Astrocyte of the cerebellum (primary cell): ENCODE data around the gene CCKAR.

Source experiments
- DNase-seq: peaks from one replicate; pipeline ENCODE4 v3.0.0-alpha.2; 2011; ENCODE audit warnings: low read depth
- H3K4me3 ChIP-seq: 2 replicates; pipeline ENCODE4 v1.5.1; 2011; ENCODE audit warnings: mild to moderate bottlenecking, low read depth, low read length, moderate library complexity
- CTCF ChIP-seq: IDR thresholded peaks from 2 replicates; pipeline ENCODE4 v1.5.1; 2012; ENCODE audit warnings: low read length, low read depth, moderate library complexity, mild to moderate bottlenecking; ENCODE audit errors: missing control alignments
- in situ Hi-C: cut with HindIII; loops from 2 replicates; pipeline ENCODE4 v1.10.0; 2017; ENCODE audit warnings: low sequenced_read_pairs

Gene CCKAR

GRCh38 chr4:26490111-26490959 is at the start of gene CCKAR:
TSS of gene CCKAR (minus strand) at chr4:26490484. CDS start at chr4:26490267, 217 bp downstream.
- no peak for TF ChIP-seq CTCF
- in situ Hi-C loops, result no loop called here
- peak; percentile 24 for DNase-seq
- H3K4me3 ChIP-seq, result no peak within 1 kb of the TSS

- in situ Hi-C loops, result no loop called here
- TF ChIP-seq CTCF, result no peak
- no peak overlapping the region for H3K4me3 ChIP-seq
- DNase-seq, result no peak
Measured at GRCh38 chr4:26533685-26534084, 43.4 kb upstream of the CCKAR start.

GRCh38 chr4:26531491-26532116 is 41.3 kb upstream of the CCKAR start:
- in situ Hi-C loops, result no loop called here
- H3K4me3 ChIP-seq, result no peak overlapping the region
- TF ChIP-seq CTCF, result no peak
- no peak for DNase-seq

- no peak overlapping the region for H3K4me3 ChIP-seq
- TF ChIP-seq CTCF, result no peak
- no peak for DNase-seq
- in situ Hi-C loops, result no loop called here
Measured at GRCh38 chr4:26530099-26530498, 39.8 kb upstream of the CCKAR start.

GRCh38 chr4:26529479-26529878 is 39.2 kb upstream of the CCKAR start:
- H3K4me3 ChIP-seq, result no peak overlapping the region
- in situ Hi-C loops, result no loop called here
- no peak for TF ChIP-seq CTCF
- no peak for DNase-seq

GRCh38 chr4:26525771-26526150 is 35.5 kb upstream of the CCKAR start:
- in situ Hi-C loops, result no loop called here
- TF ChIP-seq CTCF, result no peak

More at GRCh38 chr4:26525771-26526150, 35.5 kb upstream of the CCKAR start:
- no peak for DNase-seq
- no peak overlapping the region for H3K4me3 ChIP-seq
